Activated naive CD8-positive, alpha-beta T cell treated with anti-CD3 and anti-CD28 coated beads, Interleukin-2, amount 50 U/mL, for 16 hours (primary cell): ENCODE results near the gene SELENOM.

ENCODE experiments used
- DNase-seq: peaks from one replicate; pipeline ENCODE4 v3.0.0-alpha.2; 2020; ENCODE audit warnings: low read depth, low spot score

Gene SELENOM

GRCh38 chr22:31107178-31107893 lies at the start of gene SELENOM:
Gene SELENOM, minus strand, starts transcription at chr22:31107568. Its CDS starts 63 bp downstream, at chr22:31107505.
- peak; percentile 72 for DNase-seq

GRCh38 chr22:31155422-31155821 lies 48.1 kb upstream of the SELENOM start:
- DNase-seq, result no peak

GRCh38 chr22:31154975-31155374 lies 47.6 kb upstream of the SELENOM start:
- DNase-seq, result no peak

- no peak for DNase-seq
Observed at GRCh38 chr22:31153357-31153756, 46.0 kb upstream of the SELENOM start.

GRCh38 chr22:31151872-31152271 lies 44.5 kb upstream of the SELENOM start:
- no peak for DNase-seq

- DNase-seq, result no peak
Observed at GRCh38 chr22:31150615-31151014, 43.2 kb upstream of the SELENOM start.

GRCh38 chr22:31148953-31149627 lies 41.7 kb upstream of the SELENOM start:
- no peak for DNase-seq

- DNase-seq, result no peak
Observed at GRCh38 chr22:31148488-31148887, 41.1 kb upstream of the SELENOM start.

GRCh38 chr22:31144223-31144622 lies 36.9 kb upstream of the SELENOM start:
- DNase-seq, result no peak

- DNase-seq, result no peak
Observed at GRCh38 chr22:31143537-31143936, 36.2 kb upstream of the SELENOM start.

GRCh38 chr22:31143038-31143437 lies 35.7 kb upstream of the SELENOM start:
- no peak for DNase-seq

GRCh38 chr22:31142285-31142684 lies 34.9 kb upstream of the SELENOM start:
- no peak for DNase-seq

GRCh38 chr22:31141551-31141950 lies 34.2 kb upstream of the SELENOM start:
- no peak for DNase-seq

GRCh38 chr22:31140746-31141145 lies 33.4 kb upstream of the SELENOM start:
- DNase-seq, result no peak

- no peak for DNase-seq
Observed at GRCh38 chr22:31139866-31140716, 32.7 kb upstream of the SELENOM start, which contains the start of gene PLA2G3. Gene PLA2G3, minus strand, starts transcription at chr22:31140508. Its CDS starts 154 bp downstream, at chr22:31140354.

GRCh38 chr22:31139066-31139465 lies 31.7 kb upstream of the SELENOM start:
- DNase-seq, result no peak

GRCh38 chr22:31138126-31138525 lies 30.8 kb upstream of the SELENOM start:
- no peak for DNase-seq

GRCh38 chr22:31137721-31138120 lies 30.4 kb upstream of the SELENOM start:
- DNase-seq, result no peak

GRCh38 chr22:31136711-31137110 lies 29.3 kb upstream of the SELENOM start:
- no peak for DNase-seq

- no peak for DNase-seq
Observed at GRCh38 chr22:31136155-31136554, 28.8 kb upstream of the SELENOM start.

GRCh38 chr22:31135706-31136105 lies 28.3 kb upstream of the SELENOM start:
- no peak for DNase-seq

- DNase-seq, result no peak
Observed at GRCh38 chr22:31134688-31135087, 27.3 kb upstream of the SELENOM start.
